GM12872 (cell line): ENCODE results near the gene GALNT18.

Experiments used
- CTCF ChIP-seq: IDR thresholded peaks from 3 replicates; pipeline ENCODE4 v1.5.1; 2011; ENCODE audit warnings: low read depth, mild to moderate bottlenecking, low read length, moderate library complexity; ENCODE audit not compliant: insufficient read depth

The GALNT18 gene

GRCh38 chr11:11296434-11296833, 325.4 kb downstream of the GALNT18 start:
- no peak for TF ChIP-seq CTCF

GRCh38 chr11:11294551-11294855, 327.3 kb downstream of the GALNT18 start:
- TF ChIP-seq CTCF = no peak

- no peak for TF ChIP-seq CTCF
These were observed 327.8 kb downstream of the GALNT18 start for GRCh38 chr11:11293798-11294550.

- no peak for TF ChIP-seq CTCF
These were observed 329.0 kb downstream of the GALNT18 start for GRCh38 chr11:11292839-11293238.

- no peak for TF ChIP-seq CTCF
These were observed 330.5 kb downstream of the GALNT18 start for GRCh38 chr11:11291041-11292015.

- no peak for TF ChIP-seq CTCF
These were observed 331.5 kb downstream of the GALNT18 start for GRCh38 chr11:11290354-11290753.

GRCh38 chr11:11289669-11290068, 332.1 kb downstream of the GALNT18 start:
- TF ChIP-seq CTCF = no peak
